ENCODE measurements around the gene TBC1D4.
"Not testable (repeated sequence)": the region's sequence is repeated elsewhere in the genome, so short reads cannot be mapped to it uniquely, and the experiment has no call there.

The TBC1D4 gene

DNA sequence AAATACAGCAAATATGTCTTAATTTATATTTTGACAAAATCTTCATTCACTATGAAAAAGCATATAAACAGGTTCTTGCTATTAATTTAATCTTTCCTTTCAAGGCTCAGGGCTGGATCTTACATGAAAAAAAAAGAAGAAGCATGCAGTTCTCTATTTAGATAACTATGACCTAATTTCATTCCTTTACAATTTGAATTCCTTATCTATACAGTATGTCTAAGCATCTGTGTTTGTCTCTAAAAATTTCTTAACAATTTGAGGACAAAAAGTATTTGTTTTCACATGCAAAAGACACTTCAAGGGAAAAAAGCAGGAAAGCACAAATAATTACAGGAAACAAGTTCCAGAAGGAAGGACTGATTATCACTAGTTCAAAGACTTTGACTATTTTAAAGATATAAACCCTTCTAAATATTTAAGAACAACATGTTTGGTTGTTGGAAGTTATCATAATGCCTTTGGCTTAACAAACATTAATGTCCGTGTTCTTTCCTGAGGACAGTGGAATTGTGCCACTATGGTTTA lies 157.5 kb downstream of the TBC1D4 start:
- DNase-seq (ENCODE audit: low read depth) = no peak

DNA sequence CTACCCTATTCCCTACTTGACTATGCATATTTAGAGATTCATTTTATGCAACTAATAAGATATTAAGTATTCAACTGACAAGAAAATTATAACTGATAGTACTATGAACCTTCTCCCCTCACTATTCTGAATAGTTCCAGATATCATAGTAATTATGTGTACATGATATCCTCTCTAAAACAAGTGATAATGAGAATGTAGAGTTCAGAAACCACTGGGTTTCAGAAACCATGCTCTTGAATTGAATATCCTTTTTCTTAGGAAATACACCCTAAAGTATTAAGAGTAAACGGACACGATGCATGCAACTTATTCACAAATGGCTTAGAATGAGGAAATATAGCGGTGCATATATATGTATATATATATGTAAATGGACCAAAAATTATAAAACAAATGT lies 160.9 kb downstream of the TBC1D4 start:
- DNase-seq (ENCODE audit: low read depth) = no peak

DNA sequence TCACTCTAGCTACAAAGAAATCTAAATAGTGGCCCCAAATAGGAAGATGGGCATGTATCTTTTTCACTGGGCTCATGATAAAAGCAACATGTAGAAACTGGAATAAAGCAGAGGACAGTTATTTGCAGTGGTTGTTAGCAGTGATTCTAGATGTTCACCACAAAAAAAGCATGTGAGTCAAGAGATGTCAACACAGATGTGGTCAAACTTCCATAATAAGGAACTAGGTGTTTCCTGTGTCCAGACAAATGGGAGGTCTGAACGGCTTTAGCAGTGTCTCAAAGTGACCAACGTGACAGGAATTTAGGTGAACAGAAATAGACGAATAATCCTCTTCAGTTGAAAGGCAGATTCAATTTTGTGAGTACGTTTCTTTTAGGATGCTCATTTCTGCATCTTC lies 162.7 kb downstream of the TBC1D4 start:
- no peak for DNase-seq (ENCODE audit: low read depth)

DNA sequence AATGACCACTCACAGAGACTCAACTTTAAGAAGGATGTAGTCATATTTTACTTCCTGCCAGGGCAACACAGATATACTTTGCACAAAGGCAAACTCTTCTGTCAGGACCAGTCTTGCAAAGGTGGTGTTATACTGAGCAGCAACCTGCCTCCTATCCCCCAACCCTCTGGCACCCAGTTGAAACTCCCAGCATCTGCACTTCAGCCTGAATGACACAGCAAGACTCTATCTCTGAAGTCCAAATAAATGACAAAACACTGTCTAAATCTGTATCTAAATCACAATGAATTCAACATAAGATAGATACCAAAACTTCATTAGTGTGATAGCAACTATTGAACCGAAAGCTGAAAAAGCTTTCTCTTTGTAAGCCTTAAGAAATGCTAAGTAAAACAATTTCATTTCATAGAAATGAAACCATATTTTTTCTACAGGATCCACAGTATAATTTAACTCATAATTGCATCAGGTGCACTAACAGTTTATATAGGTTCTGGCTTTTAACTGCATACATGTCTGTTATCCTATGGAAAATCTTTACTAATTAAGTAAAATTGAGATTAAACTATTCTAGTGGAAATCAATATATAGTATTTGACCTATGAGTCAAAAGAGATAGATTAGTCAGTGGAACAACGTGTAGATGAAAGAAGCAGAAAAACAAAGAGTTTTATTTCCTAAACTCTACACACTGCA lies 163.7 kb downstream of the TBC1D4 start:
- no peak for DNase-seq (ENCODE audit: low read depth)

DNA sequence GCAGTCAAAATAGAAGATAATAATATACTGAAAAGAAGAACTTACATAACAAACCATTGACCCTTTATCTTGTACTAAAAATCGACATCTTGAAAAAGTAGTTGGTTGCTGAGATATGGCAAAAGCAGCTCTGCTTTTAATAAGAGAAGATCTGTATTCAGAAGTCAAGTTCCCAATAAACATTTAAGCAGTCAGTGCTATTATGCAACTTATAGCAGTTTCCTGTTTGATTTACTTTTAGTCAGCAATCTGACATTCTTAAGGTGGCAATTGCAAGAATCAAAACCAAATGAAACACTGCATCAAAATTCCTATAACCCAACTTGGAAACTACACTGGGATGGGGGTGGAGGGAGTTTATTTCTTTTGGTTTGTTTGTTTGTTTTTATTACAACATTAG lies 165.5 kb downstream of the TBC1D4 start:
- DNase-seq (ENCODE audit: low read depth) = no peak

DNA sequence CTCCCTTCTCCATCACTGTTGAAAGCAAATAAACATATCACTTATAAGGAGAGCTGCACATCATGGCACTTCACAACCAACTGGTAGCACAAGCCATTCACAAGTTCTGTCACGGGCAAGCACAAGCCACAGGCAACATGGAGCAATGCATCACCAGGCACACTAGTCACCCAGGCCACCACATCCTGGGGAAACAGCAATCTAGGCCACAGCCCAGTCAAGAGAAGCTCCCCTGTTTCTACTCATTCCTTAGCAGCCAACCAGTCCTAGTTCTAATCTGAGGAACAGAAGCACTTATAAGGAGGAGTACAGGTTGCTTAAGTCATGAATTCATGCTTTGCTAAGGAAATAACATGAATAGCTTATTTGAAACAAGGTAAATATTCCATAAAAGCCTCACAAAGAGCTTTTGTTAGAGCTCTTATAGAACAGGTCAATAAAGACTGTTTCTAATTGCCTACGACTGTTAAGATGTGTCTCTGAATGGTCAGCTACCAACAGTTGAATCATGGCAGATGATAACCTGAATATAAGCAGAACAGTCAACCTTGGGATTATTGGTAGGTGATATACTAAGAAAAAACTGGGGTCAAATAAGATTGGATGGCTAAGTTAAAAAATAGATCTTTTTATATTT lies 169.0 kb downstream of the TBC1D4 start:
- DNase-seq (ENCODE audit: low read depth) = no peak

DNA sequence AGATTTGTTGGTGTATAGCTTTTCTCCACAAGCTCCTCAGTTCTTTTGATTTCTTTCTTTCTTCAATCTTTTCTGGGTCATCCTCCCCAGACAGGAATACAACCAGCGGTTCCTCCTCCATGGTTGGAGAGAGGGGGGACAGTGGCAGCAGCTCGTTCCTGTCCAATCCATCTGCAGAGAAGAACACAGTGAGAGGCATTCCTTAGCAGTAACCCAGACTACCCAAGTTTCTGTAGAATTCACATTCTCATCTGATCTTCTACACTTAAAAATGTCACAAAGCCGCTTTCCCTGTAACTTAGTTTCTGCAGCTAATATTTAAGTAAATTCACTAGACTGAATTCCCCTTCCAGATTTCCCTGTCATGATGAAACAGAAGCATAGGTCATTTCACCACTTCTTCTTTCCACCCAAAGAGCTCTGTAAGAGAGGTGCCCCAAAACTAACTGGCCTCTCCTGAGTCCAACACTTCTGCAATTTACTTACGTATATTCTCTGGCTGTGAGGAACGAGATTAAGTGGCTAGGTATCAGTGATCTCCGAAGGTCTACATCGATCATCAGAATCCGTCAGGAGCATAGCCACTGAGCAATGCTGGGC lies 171.9 kb downstream of the TBC1D4 start:
- DNase-seq (ENCODE audit: low read depth) = no peak

DNA sequence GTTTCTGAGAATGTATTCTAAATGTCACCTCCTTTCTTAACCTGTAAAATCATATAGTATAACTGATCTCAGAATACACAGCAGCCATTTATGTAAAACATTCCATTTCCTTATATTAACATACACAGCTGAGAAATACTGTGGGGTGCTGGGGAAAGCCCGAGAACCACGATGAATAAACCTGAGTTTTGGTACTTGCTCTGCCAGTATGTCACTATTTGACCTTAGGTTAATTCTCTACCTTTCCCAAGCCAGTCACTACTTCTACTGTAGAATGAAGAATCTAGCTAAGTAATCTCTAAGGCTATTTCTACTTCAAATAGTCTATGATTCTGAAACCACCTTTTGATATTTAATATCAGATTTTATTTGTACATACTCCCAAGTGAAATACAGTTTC lies 173.7 kb downstream of the TBC1D4 start:
- DNase-seq (ENCODE audit: low read depth) = no peak

DNA sequence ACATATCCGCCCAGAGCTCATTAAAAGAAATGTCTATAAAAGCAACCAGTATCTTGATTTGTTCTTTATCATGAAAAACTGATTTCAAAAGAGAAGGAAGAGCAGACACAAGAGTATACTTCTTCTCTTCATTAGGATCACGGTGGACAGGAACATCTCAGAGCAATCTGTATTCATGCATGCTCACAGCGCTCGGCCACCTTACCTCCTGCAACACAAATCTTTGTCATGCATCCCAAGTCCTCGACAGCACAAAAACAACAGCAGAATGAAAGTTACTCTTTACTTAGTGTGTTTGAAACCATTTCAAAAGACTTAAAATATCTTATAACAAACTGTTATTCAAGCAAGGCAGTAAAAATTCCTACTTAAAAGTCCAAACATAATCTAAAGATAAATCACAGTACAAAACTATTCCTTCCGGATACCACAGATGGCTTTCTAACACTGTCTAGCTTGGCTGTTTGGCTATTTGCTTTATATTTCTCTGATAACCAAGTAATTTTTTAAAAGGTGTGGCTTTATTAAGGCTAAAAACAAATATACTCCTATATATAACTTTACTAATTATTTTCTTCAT lies 174.5 kb downstream of the TBC1D4 start:
- no peak for DNase-seq (ENCODE audit: low read depth)

DNA sequence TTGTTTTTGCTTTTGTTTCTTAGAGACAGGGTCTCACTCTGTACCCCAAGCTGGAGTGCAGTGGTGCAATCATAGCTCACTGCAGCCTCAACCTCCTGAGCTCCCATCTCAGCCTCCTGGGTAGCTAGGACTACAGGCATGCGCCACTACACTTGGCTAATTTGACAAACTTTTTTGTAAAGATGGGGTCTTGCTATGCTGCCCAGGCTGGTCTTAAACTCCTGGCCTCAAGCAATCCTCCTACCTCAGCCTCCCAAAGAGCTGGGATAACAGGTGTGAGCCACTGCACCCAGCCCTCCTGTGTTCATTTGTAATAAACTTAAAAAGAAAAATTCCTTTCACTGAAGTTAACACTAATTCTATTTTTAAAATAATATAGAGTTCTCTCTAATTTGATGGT lies 175.0 kb downstream of the TBC1D4 start:
- not testable (repeated sequence) for DNase-seq (ENCODE audit: low read depth)

DNA sequence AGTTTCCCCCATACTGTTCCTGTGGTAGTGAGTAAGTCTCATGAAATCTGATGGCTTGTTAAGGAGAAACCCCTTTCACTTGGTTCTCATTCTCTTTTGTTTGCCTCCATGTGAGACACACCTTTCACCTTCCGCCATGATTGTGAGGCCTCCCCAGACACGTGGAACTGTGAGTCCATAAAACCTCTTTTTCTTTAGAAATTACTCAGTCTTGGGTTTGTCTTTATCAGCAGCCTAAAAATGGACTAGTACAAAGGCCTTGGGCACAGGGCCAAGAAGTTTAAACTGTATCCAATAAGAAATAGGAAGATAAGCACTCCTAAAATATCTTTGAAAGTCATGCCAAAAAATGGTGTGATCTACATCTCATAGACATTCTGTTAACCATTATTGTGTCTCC lies 176.9 kb downstream of the TBC1D4 start:
- DNase-seq (ENCODE audit: low read depth) = no peak

DNA sequence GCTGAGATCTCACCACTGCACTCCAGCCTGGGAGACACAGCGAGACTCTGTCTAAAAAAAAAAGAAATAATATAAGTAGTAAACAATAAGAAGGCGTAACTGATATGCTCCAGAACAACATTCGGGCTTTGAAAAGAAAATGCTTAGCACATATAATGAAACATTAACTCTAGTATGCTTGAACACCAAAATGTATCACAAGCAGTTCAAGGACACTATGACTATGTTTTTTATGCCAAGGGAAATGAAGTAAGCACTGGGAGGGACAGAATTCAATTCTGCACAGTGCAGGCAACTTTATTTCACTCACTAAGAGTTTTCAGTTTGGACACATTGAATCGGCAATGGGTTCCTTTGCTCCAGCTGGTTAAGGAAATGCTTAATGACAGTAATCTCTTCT lies 178.7 kb downstream of the TBC1D4 start:
- DNase-seq (ENCODE audit: low read depth) = no peak

DNA sequence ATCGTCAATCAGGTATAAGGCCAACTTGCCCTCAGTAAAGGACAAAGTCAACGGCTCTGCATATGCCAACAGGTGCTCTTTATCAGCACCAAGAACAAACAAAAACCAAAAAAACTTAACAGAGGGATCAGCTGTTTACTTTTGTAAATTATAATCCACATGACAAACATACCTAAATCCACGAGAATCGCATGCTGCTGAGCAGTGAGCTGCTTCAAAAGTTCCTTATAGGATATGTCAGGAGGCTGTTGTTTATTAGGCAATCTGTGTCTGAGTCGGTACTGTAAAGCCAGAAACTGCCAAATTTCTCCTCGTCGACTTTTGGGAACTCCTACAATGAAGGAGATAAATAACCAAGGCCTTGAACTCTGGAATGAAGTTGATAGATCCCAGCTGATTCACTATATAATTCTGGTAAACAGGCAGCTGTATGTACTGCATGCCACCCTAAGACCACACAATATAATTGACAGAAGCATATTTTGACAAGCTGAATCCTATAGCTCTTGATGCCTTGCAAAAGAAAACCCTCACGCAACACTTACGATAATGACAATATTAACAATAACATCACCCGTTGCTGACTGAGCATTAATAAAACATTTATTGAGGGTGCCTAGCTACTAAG lies 179.8 kb downstream of the TBC1D4 start:
- DNase-seq (ENCODE audit: low read depth) = no peak

DNA sequence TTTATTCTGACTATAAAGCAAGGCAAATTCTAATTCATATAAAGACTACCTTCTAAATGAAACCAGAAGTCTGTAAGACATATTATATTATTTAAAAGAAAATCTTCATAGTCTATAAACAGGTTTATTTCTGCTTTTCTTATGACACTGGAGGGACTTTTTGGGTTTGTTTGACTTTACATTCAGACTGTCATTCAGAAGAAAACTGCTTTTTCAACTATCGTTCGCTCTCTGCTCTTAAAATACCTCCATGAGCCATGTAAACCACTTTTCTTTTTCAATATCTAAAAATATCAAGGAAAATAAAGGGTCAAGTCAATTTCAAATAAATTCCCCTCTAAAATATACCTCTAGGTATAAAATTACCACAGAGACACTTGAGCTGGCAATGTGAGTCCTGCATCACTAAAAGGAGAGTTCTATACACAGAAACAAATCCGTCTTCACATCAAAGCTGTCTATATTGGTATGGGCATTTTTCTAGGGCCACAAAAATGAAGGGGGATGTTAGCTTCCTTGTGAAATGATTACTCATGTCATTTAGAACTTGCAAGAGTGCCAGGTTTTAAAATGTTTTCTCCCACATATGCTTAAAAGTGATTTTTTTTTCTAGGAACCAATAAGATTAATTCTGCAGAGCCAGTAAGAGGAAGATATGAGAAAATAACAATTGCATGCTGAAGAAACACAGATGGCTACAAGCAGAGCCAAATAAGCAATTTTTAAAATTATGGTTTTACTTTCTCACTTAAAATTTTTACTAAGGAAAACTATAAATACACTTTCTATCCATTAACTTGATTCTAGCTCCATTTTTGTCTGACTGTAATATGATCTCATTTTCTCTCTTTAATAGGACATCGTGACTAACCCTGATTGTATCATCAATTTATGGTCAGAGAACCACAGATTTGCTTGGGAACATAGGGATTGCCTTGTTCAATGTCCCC lies 181.8 kb downstream of the TBC1D4 start:
- no peak for DNase-seq (ENCODE audit: low read depth)

DNA sequence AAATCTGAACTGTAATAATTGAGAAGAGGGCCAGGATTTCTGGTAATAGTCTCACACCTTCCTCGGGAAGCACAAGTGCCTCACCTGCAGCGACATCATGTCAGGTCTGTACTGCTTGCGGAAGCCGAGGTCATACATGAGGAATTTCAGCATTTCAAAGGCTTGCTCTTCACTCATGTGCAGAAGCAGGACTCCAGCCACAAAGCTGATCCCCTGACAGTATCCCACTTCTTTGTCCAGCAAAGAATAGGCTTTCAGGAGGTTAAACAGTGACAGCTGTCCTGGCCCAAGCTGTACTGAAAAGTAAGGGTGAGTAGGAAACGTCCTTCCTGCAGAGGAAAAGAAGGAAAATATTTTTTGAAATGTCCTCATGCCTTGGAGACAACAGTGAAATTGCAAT lies 182.7 kb downstream of the TBC1D4 start:
- no peak for DNase-seq (ENCODE audit: low read depth)

DNA sequence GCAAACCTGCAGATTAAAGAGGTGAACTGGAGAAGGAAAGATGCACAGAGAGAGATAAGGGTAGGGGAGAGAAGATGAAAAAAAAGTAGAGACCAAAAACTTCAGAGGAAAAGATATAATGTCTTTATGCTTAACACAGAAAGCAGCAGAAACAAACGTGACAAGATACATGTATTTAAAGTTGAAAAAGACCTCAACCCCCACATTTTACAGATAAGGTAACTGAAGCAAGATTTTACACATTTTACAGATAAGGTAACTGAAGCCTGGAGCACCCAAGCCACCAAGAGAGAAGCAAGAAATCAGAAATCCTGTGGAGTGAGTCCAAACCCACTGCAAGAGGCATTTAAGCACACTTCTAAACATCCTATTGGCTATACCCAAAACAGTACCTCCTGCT lies 185.3 kb downstream of the TBC1D4 start:
- DNase-seq (ENCODE audit: low read depth) = no peak

DNA sequence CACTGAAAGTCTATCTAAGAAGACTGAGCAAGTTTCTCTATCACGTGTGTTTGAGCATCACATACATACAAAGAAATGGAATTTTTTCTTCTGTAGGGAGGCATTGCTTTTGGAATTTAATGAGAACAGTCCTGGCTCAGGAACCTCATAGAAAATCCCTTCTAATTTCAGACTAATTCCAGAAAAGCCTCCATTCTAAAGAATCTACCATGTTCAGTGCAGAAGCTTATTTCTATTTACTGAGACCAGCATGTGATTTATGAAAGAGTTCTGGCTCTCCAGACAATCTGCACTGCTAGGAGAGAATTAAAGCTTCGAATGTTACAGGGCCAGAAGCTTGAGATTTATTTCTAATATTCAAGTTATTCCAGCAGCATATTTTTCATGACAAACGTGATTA lies 186.8 kb downstream of the TBC1D4 start:
- DNase-seq (ENCODE audit: low read depth) = no peak

DNA sequence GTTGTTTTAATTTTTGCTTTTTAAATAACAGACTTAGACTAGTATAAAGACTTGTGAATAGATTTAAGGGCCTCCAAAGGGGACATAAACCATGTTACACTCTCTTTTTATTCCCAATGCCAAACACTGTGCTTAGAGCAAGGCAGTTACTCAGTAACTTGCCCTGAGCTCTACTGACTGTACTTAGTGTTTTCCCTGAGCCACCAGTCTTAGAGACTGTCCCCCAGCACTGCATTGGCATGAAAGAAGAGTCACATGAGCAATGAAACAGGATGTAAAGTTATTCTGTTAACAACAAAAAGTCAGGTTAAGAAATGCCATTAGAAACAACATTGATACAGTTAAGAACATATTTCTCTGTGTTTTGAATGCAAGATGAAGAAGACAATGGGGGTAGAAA lies 187.9 kb downstream of the TBC1D4 start:
- no peak for DNase-seq (ENCODE audit: low read depth)

DNA sequence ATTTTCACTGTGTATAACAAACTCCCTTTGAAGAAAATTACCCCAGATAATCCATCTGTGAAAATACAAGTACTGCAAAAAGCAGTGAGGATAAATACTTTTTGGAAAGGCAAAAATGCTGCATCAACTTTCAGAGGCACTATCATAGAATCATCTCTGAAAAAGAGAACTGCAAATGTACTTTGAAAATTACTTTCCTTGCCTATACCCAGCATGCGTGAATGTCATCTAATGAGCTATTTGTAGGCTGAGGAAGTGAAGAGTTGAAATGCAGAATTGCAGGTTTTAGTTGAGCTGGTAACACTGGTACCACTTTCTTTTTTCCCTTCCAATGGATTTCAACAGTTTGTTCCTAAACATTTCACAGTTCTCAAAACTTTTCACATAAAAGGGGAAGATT lies 196.7 kb downstream of the TBC1D4 start:
- no peak for DNase-seq (ENCODE audit: low read depth)

DNA sequence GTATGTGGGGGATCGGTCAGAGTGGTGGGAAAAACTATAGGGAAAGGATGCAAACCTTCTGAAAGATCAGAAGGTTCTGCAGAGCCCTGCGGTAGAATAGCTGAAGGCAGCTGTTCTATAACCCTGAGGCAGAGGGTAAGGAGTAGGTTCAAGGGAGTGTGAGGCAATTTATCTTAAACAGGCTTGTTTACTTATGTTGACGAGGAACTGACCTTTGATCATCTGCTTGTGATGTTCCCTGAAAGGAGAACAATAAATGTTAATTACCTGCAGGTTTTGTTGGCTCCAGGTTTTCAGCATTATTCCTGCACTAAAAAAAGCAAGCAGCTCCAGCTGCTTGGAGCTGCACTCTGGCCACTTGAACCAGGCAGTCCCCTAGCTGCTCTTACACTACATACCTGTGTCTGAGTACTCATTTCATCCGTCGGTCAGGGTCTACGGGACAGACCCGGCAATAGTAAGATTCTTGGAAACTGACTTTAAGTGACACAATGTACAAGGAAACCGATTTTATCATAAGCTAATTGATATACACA lies 202.1 kb downstream of the TBC1D4 start:
- no peak for DNase-seq (ENCODE audit: low read depth)

DNA sequence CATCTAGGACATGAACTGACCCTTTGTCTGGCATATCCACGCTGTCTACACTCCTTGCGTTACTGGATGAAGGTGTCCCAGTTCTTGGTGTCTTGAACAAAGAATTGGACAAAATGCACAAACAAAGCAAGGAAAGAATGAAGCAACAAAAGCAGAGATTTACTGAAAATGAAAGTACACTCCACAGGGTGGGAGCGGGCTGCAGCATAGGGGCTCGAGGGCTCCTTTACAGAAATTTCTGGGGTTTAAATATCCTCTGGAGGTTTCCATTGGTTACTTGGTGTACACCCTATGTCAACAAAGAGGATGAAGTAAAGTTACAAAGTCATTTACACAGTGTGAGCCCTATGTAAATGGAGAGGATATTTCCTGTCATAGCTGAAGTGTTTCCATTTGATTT lies 208.3 kb downstream of the TBC1D4 start:
- DNase-seq (ENCODE audit: low read depth) = not testable (repeated sequence)

Measured in stimulated activated CD8-positive, alpha-beta memory T cell treated with anti-CD3 and anti-CD28 coated beads, Interleukin-12 subunit alpha, Interleukin-12 subunit beta, amount 100 ng/mL, for 4 hours (primary cell).